ENCODE measurements around the gene LYPD6B.

The LYPD6B gene

DNA sequence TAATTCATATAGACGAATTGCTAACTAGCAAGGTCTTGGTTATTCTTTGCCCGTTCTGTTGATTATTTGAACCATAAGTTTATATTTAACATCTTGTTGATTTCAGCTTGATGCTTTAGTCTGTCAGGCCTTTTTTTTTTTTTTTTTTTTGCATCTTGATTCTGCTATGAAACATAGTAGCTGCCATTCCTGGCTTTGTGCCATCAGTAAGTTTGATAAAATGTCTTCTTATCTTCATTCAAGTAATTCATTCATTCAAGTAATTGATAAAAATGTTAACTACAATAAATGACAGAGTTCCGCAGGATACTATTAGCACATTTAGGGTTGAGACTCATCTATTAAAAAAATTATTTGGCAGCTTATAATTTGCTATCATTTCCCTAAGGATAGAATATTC is 134.7 kb downstream of the LYPD6B start:
- no peak for DNase-seq (ENCODE audit: low read depth)
- TF ChIP-seq, protein P1, sequence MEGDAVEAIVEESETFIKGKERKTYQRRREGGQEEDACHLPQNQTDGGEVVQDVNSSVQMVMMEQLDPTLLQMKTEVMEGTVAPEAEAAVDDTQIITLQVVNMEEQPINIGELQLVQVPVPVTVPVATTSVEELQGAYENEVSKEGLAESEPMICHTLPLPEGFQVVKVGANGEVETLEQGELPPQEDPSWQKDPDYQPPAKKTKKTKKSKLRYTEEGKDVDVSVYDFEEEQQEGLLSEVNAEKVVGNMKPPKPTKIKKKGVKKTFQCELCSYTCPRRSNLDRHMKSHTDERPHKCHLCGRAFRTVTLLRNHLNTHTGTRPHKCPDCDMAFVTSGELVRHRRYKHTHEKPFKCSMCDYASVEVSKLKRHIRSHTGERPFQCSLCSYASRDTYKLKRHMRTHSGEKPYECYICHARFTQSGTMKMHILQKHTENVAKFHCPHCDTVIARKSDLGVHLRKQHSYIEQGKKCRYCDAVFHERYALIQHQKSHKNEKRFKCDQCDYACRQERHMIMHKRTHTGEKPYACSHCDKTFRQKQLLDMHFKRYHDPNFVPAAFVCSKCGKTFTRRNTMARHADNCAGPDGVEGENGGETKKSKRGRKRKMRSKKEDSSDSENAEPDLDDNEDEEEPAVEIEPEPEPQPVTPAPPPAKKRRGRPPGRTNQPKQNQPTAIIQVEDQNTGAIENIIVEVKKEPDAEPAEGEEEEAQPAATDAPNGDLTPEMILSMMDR (conservative IDR thresholded peaks at IDR 0.05; ENCODE audit: low read length) = no peak
- no peak overlapping the region for H3K4me3 ChIP-seq (ENCODE audit: low read length)

DNA sequence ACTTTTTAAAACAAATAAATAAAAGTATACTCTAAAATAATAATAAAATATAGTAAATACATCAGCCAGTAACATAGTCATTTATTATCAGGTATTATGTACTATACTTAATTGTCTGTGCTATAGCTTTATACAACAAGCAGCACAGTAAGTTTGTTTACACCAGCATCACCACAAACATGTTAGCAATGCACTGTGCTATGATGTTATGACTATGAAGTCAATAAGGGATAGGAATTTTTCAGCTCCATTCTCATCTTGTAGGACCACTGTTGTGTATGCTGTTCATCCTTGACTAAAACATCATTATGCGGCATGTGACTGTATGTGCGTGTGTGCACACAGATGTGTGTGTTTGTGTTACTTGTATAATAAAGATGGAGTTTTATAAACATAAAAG is 137.5 kb downstream of the LYPD6B start:
- TF ChIP-seq, protein P1 (conservative IDR thresholded peaks at IDR 0.05; ENCODE audit: low read length) = no peak
- no peak overlapping the region for H3K4me3 ChIP-seq (ENCODE audit: low read length)
- peak; percentile 55 for DNase-seq (ENCODE audit: low read depth)

DNA sequence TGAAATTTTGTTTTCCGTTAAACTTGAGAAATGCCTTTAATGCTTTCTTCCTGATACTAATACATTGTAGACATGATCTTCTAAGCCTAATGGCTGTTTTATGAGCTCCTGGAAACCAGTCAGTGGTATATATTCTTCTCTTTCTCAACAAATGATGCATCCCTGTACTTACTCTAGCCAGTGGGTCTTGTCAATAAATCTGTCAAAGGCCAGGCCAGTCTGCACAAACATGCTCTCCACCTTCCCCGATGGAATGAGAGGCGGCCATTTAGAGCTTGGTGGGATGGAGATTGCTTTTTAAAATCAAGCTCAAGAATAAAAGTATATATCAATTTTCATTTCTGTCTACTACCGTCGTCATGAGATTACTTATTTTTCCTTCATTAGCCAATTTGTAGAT is 140.1 kb downstream of the LYPD6B start:
- DNase-seq (ENCODE audit: low read depth) = no peak
- no peak overlapping the region for H3K4me3 ChIP-seq (ENCODE audit: low read length)
- TF ChIP-seq, protein P1 (conservative IDR thresholded peaks at IDR 0.05; ENCODE audit: low read length) = no peak

DNA sequence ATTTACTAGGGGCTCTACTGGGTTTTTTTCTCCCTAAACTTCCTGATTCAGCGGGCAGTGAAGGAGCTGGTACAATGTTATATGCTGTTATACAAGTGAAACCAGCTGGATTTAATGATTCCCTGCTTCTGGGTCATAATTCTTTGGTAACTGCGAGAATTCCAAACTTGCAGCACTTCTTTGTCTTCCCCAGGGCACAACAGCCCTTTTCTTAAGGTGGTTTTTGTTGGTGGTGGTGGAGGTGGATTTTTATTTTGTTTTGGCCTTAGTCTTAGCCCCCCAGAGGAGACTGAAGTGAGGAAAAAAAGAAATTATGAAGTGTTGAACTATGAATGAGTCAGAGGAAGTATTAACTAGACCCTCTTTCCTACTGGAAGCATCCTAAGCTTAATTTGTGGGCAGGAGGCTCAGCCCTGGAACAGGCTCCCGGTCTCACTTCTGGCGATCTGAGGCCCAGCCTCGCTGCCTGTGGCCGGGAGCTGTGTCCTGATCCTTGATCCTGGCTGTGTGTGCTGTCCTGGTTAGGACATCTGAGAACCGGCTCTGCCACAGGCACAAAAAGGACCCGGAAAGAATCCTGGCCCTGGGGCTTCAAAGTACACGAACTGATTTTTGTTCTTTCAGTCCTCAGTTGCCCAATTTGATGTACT is 141.9 kb downstream of the LYPD6B start:
- H3K4me3 ChIP-seq (ENCODE audit: low read length) = no peak overlapping the region; the same call in 1 of the 2 replicates
- DNase-seq (ENCODE audit: low read depth) = peak; percentile 84
- TF ChIP-seq, protein P1 (conservative IDR thresholded peaks at IDR 0.05; ENCODE audit: low read length) = no peak

DNA sequence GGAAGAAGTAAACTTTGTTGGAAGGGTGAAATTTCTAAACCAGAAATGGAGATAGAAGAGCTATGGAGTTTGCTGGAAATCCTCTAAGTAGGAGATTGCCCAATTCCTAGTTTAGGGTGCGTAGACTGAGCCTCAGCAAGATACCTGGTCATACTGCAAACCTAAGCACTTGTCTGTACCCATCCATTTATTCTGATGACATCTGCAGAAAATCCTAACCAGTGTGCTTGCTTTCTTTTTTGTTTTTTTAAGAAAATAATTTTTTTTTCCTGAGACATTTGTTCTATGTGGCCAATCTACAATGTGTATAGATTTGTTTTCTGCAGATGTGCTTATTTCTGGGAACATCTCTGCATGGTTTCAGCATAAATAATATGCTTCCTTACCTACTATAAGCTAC is 144.7 kb downstream of the LYPD6B start:
- TF ChIP-seq, protein P1 (conservative IDR thresholded peaks at IDR 0.05; ENCODE audit: low read length) = no peak
- no peak for DNase-seq (ENCODE audit: low read depth)
- H3K4me3 ChIP-seq (ENCODE audit: low read length) = no peak overlapping the region

DNA sequence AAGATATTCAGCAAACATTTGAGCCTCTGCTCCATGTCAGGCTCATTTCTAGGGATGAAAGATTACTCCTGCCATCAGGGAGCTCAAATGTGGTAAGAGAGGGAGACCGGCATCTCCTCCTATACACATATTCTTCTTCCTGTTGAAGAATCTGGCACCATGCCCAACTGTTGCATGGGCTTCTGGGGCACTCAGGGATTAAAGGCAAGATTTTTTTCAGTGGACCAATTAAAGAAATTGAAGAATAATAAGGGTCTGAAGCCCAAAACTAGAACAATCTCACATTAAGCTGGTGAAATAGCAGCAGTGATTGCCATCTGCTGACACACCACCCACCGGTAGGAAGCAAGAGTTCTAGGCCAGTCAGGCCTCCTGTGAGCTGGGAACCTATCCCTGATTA is 146.5 kb downstream of the LYPD6B start:
- H3K4me3 ChIP-seq (ENCODE audit: low read length) = no peak overlapping the region
- no peak for DNase-seq (ENCODE audit: low read depth)
- TF ChIP-seq, protein P1 (conservative IDR thresholded peaks at IDR 0.05; ENCODE audit: low read length) = no peak

DNA sequence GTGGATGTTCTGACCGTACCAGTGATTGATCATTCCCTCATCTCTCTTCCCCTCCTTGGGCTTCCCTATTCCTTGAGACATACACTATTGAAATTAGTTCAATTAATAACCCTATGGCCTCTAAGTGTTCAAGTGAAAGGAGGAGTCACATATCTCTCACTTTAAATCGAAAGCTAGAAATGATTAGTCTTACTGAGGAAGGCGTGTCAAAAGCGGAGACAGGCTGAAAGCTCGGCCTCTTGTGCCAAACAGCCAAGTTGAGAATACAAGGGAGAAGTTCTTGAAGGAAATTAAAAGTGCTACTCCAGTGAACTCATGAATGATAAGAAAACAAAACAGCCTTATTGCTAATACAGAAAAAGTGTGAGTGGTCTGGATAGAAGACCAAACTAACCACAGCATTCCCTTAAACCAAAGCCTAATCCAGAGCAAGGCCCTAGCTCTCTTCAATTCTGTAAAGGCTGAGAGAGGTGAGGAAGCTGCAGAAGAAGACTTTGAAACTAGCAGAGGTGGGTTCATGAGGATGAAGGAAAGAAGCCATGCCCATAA is 147.5 kb downstream of the LYPD6B start:
- no peak for DNase-seq (ENCODE audit: low read depth)
- no peak overlapping the region for H3K4me3 ChIP-seq (ENCODE audit: low read length)
- TF ChIP-seq, protein P1 (conservative IDR thresholded peaks at IDR 0.05; ENCODE audit: low read length) = no peak

Data from AG10803 (cell line).